Left ventricle myocardium superior (tissue), 1 donor: Measurements from ENCODE around the gene LRCH3. TPM values are rescaled to one million over a fixed set of nuclear protein-coding genes. Genes with fewer than 3 reads are reported as not detected.

Experiments
- ATAC-seq: fragments of 200-7000 bp; cut with Tn5 transposase; one replicate; pipeline ENCODE4 v1.9.1; 2020; ENCODE audit warnings: mild to moderate bottlenecking, moderate library complexity
- DNase-seq: peaks from one replicate; pipeline ENCODE4 v3.0.0-alpha.2; 2020
- intact Hi-C: fragments of 100-400 bp; cut with micrococcal nuclease; formaldehyde crosslinking; loops from one replicate; pipeline ENCODE4 v1.11.0; 2022
- total RNA-seq: library from RNA; stranded (reverse); fragmentation: NEBNext Ultra II Directional; extraction: Animal tissue kit (Norgen Biotek cat#: 25700); gene quantifications from one replicate; pipeline ENCODE4 v1.2.1, GENCODE V29; 2021
- donor health status: DM: no; HTN: yes; CAD: no; lungs with severe emphysema.

Gene LRCH3
- total RNA-seq, 1 donor from 2014 or later: 19.8 TPM

DNA sequence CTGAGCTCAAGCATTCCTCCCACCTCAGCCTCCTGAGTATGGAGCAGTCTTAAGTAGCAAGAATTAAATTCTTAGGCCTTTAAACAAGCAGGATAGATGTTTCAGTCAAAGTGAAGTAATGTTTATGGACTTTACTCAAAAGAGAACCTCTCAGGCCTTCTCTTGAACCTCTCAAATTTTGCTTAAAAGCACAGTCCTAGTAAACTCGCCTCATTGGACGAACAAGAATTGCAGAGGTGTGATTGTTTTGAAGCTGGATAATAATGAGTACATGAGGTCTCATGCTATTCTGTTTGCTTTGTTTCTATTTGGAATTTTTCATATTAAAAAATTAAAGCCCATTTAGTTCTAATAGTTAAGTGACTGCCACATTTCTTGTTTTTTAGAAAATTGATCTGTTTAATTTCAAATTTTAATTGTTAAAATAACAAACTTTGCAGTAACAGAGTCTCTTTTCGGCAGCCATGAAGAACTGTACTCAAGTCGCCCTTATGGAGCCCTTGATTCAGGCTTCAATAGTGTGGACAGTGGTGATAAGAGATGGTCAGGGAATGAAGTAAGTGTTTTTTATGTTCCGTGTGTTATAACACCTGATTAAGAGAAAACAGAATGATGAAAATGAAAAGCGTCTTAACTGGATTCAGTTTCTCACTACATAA is 39.4 kb downstream of the LRCH3 start:
- intact Hi-C loops: no loop called here
- DNase-seq (no peak), ATAC-seq (no peak)

DNA sequence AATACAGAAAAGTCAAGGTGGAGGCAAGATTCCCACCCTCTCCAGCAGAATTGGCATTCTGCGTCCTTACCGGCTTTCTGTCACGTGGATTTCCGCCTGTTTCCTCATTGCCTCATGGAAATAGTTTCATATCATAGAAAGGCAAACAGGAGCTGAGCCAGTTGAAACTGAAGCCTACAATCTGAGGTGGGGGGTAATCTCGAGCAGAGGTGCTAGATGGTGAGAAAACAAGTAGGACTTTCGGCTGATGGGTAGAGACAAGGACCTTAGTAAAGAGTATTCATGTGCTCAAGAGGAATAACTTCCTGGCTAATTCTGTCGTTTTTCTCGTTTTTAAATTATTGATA is 39.9 kb downstream of the LRCH3 start:
- DNase-seq (no peak), ATAC-seq (no peak)
- intact Hi-C loops: no loop called here

DNA sequence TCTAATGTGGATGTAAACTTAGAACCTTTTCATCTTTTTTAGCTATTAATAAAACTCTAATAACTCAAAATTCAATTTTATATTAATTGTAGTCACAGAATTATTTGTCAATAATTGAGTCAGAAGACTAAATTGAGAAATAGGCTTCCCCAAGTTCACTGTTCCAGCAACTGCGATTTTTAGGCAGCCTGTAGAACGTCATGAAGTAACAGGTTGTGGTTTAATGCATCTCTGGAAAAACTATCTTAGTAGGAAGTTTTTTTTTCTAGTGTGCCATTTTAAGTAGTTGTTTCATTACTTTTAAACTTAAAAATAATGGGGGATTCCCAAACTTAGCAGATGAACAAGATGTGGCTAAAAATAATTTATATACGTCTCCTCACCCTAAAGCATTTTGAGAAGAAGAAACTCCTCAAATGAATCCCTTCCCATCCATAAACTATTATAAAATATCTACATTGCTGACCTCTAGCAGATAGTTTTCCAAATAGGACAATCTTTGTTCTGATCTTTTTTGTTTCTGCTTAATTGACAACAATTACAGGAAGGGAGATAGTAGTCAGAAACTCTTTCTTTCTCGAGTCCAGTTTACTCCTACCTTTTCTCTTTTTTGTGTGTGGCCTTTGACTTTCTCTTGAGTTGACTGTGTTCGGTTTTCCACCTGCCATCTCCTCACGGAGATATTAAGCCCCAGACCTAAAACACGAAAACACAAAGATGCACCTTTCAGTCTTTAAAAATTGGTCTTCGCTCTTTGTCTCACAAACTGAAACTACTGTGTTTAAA is 43.1 kb downstream of the LRCH3 start:
- ATAC-seq (no peak), DNase-seq (no peak)
- intact Hi-C loops: no loop called here

DNA sequence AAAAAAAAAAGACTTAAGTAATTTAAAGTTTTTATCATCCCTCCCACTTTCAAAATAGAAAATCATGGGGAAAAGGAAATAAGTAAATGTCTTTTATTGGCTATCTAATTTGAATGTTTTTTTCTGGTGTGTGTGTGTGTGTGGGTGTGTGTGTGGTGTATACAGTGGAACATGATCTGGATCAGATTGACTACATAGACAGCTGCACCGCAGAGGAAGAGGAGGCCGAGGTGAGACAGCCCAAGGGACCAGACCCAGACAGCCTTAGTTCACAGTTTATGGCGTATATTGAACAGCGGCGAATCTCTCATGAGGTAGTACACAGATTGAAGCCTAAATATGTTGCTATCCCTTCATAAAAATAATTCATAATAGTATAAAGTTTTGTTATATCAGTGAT is 44.5 kb downstream of the LRCH3 start:
- ATAC-seq: no peak
- intact Hi-C loops: no loop called here

DNA sequence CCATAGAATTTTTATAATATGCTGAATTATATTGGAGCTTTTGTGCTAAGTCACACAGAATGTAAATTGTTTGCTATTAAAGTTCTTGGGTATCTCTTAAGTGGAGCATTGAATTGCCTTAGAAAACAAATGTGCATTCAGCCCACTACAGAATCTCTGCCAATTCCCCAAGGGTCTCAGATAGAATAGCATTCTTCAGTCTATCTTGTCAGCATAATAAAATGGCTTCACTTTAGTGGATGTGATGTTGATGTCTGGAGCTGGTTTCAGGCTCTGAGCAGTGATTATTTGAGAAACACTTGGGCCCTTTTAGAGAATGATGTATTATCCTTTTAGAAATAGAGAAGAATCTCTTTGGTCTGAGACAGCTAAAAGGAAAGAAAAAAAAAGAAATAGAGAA is 45.2 kb downstream of the LRCH3 start:
- intact Hi-C loops: no loop called here
- no peak for DNase-seq

More for the DNA sequence above, 44.5 kb downstream of the LRCH3 start:
- DNase-seq: no peak

DNA sequence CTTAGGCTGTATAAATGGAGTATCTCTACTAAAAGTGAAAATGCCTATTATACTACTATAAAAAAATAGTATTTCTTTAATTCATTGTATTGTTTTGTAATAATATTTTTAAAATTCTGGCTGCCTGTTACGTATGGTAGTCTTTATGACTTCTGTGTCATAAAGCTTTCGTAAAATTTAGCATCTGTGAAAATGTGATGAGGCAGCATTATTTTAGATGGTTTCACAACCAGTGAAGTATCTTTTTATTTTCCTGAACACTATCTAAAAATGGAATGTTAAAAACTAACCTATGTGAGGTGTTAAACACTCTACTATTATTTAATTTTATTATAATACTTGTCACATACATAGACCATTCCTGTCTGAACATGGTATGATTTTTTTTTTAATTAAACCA is 46.2 kb downstream of the LRCH3 start:
- no peak for DNase-seq
- intact Hi-C loops: no loop called here

More for the DNA sequence above, 45.2 kb downstream of the LRCH3 start:
- ATAC-seq: no peak

DNA sequence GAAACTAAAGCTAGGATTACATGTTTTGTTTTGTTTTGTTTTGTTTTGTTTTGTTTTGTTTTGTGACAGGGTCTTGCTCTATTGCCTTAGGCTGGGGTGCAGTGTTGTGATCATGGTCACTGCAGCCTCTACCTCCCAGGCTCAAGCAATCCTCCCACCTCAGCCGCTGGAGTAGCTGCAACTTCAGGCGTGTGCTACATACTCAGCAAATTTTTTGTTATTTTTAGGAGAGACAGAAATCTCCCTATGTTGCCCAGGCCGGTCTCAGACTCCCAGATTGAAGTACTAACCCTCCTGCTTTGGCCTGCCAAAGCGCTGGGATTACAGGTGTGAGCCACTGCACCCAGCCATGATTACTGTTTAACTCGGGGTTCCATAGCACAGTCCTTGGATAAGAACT is 50.7 kb downstream of the LRCH3 start:
- ATAC-seq (no peak), DNase-seq (no peak)
- intact Hi-C loops: no loop called here

More for the DNA sequence above, 46.2 kb downstream of the LRCH3 start:
- no peak for ATAC-seq

DNA sequence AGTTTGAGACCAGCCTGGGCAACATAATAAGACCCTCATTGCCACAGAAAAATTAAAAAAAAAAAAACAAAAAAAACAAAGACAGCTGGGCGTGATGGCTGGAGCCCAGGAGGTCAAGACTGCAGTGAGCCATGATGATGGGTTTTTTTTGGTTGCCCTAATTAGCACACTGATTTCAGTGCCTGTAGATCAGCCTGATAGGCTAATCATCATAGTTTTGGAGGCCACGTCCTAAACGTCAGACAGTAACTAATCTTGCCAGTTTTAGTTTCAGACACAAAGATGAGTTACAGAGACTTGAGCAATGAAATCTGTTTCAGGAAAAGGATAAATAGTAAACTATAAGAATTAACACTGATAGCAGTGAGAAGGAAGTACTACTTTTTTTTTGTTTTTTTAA is 55.4 kb downstream of the LRCH3 start:
- intact Hi-C loops: no loop called here
- DNase-seq (no peak), ATAC-seq (no peak)

DNA sequence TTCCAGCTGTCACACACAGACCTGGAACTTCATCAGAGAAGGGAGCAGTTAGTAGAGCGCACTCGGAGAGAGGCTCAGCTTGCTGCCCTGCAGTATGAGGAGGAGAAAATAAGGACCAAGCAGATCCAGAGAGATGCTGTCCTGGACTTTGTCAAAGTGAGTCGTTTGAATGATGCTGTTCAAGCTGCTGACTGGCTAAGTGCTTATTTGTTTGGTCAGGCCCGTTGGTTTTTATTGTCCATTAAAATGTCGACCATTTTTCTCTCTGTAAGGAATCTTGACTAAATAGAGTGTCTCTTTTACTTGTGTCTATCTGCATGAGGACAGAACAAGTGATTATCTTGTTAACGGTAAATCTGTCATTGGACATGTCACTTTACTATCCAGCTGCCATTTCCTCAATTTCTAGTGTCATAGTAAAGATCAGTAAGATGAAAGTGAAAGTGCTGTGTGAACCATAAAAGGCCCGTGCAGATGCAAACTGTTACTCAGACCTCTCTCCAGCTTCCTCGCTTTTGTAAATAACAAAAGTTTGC is 56.9 kb downstream of the LRCH3 start:
- ATAC-seq: no peak

DNA sequence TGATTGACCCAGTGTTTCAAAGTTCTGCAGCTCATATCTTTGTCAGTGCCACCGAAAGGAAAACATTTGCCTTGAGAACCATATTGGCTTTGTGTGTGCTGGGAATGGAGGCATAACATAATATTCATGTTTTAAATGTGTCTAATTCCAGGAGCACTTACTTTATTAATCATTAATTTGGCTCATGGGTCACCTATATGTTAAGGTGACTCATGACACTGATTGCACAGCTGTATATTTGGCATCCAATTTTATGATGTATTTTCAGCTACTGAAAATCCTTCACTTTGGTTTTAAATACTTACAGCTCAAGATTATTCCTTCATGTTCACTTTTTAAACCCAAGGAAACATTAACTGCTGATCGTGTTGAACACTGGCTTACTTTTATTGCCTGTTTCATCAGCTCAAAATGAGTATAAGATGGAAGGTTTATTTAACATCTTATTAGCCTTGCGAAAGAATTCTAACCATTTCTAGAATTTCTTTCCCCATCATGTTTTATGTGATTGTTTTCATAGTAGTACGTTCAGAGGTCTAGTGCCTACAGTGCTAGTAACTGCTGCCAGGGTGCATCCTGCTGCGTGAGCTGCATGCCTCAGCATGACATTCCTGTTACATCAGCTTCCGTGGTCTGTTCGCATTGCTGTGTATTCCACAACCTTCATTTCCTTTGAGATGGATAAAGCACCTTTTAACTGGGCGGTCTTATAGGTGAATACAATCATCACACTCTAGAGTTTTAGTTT is 63.7 kb downstream of the LRCH3 start:
- ATAC-seq (no peak), DNase-seq (no peak)
- intact Hi-C loops: no loop called here

More for the DNA sequence above, 56.9 kb downstream of the LRCH3 start:
- no peak for DNase-seq
- intact Hi-C loops: no loop called here

DNA sequence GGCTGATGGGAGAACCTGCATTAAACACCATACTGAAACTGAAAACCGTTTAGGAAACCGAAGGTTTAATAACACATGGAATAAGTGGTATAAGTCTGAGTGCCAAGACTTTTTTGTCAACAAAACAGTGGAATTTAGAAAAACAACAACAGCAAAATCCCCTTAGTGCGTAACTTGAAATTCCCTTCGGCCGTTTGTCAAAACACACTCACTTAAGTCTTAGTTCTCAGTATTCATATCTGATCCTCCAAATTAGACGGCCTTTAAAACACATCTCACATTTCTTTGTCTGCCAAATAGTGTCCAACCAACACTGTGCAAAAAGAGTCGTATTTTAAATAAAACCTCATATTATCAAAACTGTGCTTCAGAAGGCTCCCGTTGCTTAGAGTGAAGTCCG is 64.5 kb downstream of the LRCH3 start:
- ATAC-seq: no peak
- intact Hi-C loops: no loop called here
- no peak for DNase-seq

DNA sequence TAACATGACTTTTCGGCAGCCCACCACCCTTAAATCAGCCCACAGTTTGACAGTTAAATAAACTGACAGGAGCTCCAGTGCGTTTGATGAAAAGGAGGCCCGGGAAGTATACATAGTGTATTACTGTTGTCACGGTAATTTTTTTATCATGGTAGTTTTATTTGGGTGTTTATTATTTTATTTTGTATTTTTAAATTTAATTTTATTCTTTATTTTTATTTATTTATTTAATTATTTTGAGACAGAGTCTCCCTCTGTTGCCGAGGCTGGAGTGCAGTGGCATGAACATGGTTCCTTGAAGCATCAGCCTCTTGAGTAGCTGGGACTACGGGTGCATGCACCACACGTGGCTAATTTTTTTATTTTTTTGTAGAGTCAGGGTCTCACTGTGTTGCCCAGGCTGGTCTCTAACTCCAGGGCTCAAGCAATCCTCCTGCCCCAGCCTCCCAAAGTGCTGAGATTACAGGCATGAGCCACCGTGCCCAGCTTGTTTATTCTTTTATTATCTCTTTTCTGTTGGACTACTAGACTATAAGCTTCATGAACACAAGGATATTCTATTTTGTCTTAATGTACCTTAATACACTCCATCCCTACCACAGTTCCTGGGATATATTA is 65.3 kb downstream of the LRCH3 start:
- intact Hi-C loops: no loop called here
- DNase-seq: no peak
- no peak for ATAC-seq

DNA sequence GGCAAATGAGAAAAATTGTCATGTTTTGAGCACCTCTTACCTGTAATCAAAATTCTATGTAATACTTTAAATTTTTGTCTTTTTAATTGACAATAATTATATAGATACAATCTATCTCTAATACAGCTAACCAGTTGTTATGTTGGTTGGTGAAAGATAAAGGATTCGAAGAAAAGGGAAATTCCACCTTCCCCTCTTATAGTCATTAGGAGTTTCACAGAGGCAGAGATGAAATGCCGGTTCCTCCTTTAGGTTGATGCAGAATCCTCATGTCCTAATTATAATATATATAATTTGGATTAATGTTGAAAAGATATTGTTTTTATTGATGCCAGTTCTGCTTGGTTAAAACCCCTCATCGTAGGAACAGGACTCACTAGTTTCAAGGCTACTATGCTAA is 67.1 kb downstream of the LRCH3 start:
- ATAC-seq (no peak), DNase-seq (no peak)
- intact Hi-C loops: no loop called here

DNA sequence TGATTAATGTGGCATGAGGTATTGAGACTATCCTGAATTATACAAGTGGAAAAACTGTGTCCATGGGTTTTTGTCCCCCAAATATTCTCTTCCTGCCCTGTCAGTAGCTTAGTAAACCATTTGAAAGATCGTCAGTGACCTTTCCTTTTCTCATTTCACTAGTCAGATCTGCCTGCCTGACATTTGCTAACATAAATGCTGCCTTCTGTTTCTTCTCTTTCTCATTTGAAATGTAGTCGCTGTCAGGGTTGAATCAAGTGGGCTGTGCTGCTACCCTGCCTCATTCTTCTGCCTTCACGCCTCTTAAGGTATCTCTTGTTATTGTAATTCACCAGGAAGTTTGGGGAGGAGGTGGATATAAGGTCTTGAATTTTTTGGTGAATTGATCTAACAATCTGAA is 67.5 kb downstream of the LRCH3 start:
- no peak for DNase-seq
- intact Hi-C loops: no loop called here
- no peak for ATAC-seq

DNA sequence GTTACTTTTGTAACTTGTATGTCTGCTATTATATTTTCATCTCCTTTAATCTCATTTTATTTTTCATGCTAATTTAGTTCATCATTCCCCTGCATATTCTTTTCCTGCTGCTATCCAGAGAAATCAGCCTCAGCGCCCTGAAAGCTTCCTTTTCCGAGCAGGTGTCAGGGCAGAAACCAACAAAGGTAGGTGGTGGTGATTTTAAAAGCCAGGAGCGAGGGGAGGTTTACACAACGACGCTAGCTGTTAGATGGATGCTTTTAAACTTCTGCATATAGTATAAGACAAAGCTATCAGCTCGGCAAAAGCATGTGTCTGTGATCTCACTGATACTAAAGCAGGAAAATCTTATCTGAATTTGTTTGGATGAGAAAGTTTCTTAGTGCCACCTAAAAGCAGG is 75.0 kb downstream of the LRCH3 start:
- DNase-seq (no peak), ATAC-seq (no peak)
- intact Hi-C loops: no loop called here

DNA sequence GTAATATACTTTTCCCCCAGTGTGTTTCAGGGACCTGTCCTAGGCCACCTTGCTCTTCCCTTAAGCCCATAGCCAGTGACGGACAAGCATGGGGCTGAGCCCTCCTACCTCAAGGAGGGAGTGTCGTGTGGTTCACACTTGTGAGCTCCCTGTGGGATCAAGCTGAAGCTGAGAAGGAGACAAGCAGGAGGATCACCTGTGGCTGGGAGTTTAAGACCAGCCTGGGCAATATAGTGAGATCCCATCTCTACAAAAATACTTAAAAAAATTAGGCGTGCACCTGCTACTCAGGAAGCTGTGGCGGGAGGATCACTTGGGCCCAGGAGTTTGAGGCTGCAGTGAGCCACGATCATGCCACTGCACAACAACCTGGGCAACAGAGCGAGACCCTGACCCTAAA is 82.3 kb downstream of the LRCH3 start:
- intact Hi-C loops: no loop called here
- DNase-seq (no peak), ATAC-seq (no peak)

DNA sequence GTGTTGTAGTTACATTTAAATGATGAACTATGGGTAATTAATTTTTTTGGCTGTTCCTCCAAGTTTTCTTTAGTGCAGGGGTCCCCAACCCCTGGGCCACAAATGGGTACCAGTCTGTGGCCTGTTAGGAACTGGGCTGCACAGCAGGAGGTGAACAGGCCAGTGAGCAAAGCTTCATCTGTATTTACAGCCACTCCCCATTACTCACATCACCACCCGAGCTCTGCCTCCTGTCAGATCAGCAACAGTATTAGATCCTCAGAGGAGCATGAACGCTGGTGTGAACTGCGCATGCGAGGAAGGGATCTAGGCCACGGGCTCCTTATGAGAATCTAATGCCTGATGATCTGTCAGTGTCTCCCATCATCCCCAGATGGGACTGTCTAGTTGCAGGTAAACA is 83.0 kb downstream of the LRCH3 start:
- ATAC-seq: no peak
- DNase-seq: no peak

DNA sequence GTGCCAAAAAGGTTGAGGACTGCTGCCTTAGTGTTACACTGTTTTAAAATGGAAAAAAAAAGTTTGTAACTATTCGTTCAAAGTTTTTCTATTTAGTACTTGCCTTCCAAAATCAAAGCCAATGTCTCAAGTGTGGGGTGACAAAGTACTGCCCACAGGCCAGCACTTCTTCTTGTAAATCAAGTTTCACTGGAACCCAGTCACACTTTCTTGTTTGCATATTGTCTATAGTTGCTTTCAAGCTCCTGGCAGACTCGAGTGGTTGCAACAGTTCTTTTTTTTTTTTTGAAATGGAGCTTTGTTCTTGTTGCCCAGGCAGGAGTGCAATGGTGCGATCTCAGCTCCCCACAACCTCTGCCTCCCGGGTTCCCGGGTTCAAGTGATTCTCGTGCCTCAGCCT is 83.6 kb downstream of the LRCH3 start:
- no peak for ATAC-seq
- DNase-seq: no peak
- intact Hi-C loops: no loop called here

More for the DNA sequence above, 83.0 kb downstream of the LRCH3 start:
- intact Hi-C loops: no loop called here

DNA sequence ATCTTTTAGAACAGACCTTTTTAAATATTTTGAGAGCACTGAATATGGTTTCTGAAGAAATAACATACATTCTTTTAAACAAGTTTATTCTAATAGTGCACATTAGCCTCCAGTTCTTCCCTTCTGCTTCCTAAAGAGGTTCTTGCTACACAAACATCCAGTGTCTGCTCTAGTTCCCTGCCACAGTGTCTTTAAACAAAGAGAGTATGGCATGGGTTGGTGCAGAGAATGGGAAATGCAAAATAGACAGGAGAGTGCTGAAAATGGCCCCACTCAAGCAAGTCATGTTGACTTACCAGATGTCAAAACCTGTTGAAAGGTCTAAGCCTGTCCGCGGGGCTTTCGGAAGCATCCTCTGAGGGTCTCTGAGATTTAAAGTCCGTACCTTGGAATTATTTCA is 86.8 kb downstream of the LRCH3 start:
- no peak for DNase-seq
- no peak for ATAC-seq
- intact Hi-C loops: no loop called here

DNA sequence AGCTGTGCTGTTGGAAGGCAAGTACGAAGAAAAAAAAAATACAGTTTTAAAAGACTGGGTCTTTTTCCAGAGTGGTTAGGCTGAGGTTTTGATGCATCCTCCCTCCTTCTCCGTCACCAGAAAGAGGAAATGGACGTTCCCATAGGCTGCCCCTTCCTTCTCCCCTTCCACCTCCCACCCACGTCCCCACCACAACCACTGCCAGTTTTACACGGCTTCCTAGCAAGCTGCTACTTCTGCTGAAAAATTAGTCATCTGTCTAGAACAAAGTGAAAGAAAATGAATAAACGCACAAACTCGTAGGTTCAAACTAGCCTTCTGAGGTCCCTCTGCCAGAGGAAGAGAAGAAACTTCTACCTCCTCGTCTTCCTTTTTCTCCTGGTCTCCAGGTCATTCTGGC is 87.4 kb downstream of the LRCH3 start:
- intact Hi-C loops: no loop called here
- ATAC-seq (no peak), DNase-seq (no peak)
